PC-9 (cell line): ENCODE measurements around the gene FLYWCH1. TPM values are rescaled to one million over a fixed set of nuclear protein-coding genes. Genes with fewer than 3 reads are reported as not detected.

Experiments
- BruUV-seq: library from RNA; stranded (reverse); fragments of 400-500 nt; replicated peaks from 2 replicates; lab custom pipeline; 2021; lab: Mats Ljungman, UMichigan
- CTCF ChIA-PET: fragments of 300-600 bp; sonication (Branson Sonifier 250); formaldehyde crosslinking; loops from one replicate; lab custom pipeline; 2022; ENCODE audit warnings: antibody characterized with exemption; lab: Charles Lee
- POLR2A ChIA-PET: fragments of 300-600 bp; sonication (Branson Sonifier 250); formaldehyde crosslinking; loops from one replicate; lab custom pipeline; 2022; ENCODE audit warnings: antibody characterized with exemption; ENCODE audit not compliant: unreplicated experiment; lab: Charles Lee
- DNase-seq, 2 experiments: peaks; one replicate each; pipeline versions ENCODE4 v3.0.0 to v3.0.0-alpha.2; 2015 to 2022; ENCODE audit warnings: mixed read lengths in 1 of 2
- H2AFZ ChIP-seq: fragments of 200-600 bp; sonication (generic); 2 replicates; pipeline ENCODE4 v1.8.1; 2017; ENCODE audit warnings: antibody characterized with exemption
- H3F3A ChIP-seq: fragments of 200-600 bp; sonication (generic); 2 replicates; pipeline ENCODE4 v1.8.1; 2017; ENCODE audit warnings: antibody characterized with exemption, mild to moderate bottlenecking, low read depth; ENCODE audit not compliant: insufficient read depth
- H3K27ac ChIP-seq: fragments of 200-600 bp; sonication (generic); 2 replicates; pipeline ENCODE4 v1.6.1; 2016; ENCODE audit warnings: mixed run types
- H3K27me3 ChIP-seq: fragments of 200-600 bp; sonication (generic); 2 replicates; pipeline ENCODE4 v1.6.1; 2016; ENCODE audit warnings: low read depth, mixed run types; ENCODE audit not compliant: insufficient read depth
- H3K36me3 ChIP-seq: fragments of 200-600 bp; sonication (generic); 2 replicates; pipeline ENCODE4 v1.6.1; 2016; ENCODE audit warnings: low read depth, mixed run types
- H3K4me1 ChIP-seq: fragments of 200-600 bp; sonication (generic); replicated peaks from 2 replicates; pipeline ENCODE4 v1.6.1; 2016; ENCODE audit warnings: mixed run types; ENCODE audit not compliant: insufficient read depth
- H3K4me2 ChIP-seq: fragments of 200-600 bp; sonication (generic); 2 replicates; pipeline ENCODE4 v1.6.1; 2017; ENCODE audit warnings: mixed run types
- H3K4me3 ChIP-seq: fragments of 200-600 bp; sonication (generic); 2 replicates; pipeline ENCODE4 v1.6.1; 2016; ENCODE audit warnings: mixed run types
- H3K79me2 ChIP-seq: fragments of 200-600 bp; sonication (generic); 2 replicates; pipeline ENCODE4 v1.6.1; 2017; ENCODE audit warnings: low read depth, mixed run types
- H3K9me2 ChIP-seq: fragments of 200-600 bp; sonication (generic); 2 replicates; pipeline ENCODE4 v1.8.1; 2017; ENCODE audit warnings: mild to moderate bottlenecking; ENCODE audit not compliant: insufficient read depth
- H3K9me3 ChIP-seq: fragments of 200-600 bp; sonication (generic); 2 replicates; pipeline ENCODE4 v1.8.1; 2016; ENCODE audit warnings: low read depth; ENCODE audit not compliant: insufficient read depth
- H4K20me1 ChIP-seq: fragments of 200-600 bp; sonication (generic); 2 replicates; pipeline ENCODE4 v1.8.1; 2017; ENCODE audit not compliant: insufficient read depth
- EZH2 ChIP-seq: fragments of 200-600 bp; sonication (generic); IDR thresholded peaks from 2 replicates; pipeline ENCODE4 v1.8.0; 2017; ENCODE audit warnings: antibody characterized with exemption, low read depth
- intact Hi-C: fragments of 100-400 bp; cut with micrococcal nuclease; formaldehyde crosslinking; loops from one replicate; pipeline ENCODE4 v1.10.0; 2022; ENCODE audit not compliant: unreplicated experiment
- total RNA-seq: library from RNA; stranded (reverse); gene quantifications from 2 replicates; pipeline ENCODE4 v1.2.3, GENCODE V29; 2021
- TF ChIP-seq, protein P1 (sequence below): fragments of 200-600 bp; sonication (generic); conservative IDR thresholded peaks from 2 replicates; pipeline ENCODE4 v1.6.1; 2017; ENCODE audit warnings: mixed run types, antibody characterized with exemption, mild to moderate bottlenecking, moderate library complexity

Gene FLYWCH1
- total RNA-seq, 1 experiment from 2014 or later, result 79.9 TPM

DNA sequence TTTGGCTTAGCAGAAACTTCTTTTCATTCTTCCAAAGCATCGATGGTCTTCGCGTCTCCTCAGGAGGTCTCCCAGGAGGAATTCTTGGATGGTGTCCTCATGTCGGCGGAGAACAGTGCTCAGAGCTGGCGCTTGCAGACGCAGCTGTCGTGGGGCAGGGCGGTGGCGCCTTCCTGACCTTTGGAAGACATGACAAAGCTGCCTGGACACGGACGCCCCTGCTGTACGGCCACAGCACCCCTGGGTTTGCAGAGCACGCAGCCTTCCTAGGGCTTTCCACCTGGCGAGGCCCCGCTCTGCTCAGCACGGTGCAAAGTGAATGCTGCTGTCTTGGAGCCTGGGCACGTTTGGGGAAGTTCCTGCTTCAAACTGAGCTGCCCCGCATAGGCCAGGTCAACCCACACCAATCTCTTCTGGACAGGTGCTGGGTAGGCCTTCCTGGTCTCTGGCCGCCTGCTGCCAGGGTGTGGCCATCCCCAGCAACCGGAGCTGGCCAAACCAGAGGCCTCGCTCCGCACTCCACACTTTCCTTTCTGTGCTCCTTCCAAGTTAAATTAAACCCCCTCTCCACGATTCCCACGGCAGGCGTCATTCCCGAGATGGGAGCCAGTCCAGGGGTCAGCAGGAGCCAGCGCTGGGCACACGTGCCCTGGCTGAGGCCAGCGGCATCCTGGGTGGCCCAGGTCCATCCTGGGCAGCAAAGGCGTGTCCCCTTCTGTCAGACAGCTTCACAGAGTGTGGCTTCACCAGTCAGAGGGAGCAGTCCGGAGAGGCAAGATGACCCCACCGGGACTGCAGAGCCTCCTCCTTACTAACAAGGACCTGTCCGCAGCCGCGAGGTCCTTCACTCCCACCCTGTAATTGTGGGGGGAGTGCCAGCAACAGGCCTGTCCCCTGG is 37.3 kb downstream of the FLYWCH1 start:
- no peak overlapping the region for H3K4me3 ChIP-seq
- no peaks in the 10 kb centered on the region for H3K36me3 ChIP-seq
- no peaks in the 10 kb centered on the region for H4K20me1 ChIP-seq
- BruUV-seq, result no TSS peak
- ChIA-PET POLR2A (no interaction called here), CTCF (no interaction called here)
- H3K79me2 ChIP-seq, result no peaks in the 10 kb centered on the region
- no peak for TF ChIP-seq EZH2
- TF ChIP-seq, protein P1, sequence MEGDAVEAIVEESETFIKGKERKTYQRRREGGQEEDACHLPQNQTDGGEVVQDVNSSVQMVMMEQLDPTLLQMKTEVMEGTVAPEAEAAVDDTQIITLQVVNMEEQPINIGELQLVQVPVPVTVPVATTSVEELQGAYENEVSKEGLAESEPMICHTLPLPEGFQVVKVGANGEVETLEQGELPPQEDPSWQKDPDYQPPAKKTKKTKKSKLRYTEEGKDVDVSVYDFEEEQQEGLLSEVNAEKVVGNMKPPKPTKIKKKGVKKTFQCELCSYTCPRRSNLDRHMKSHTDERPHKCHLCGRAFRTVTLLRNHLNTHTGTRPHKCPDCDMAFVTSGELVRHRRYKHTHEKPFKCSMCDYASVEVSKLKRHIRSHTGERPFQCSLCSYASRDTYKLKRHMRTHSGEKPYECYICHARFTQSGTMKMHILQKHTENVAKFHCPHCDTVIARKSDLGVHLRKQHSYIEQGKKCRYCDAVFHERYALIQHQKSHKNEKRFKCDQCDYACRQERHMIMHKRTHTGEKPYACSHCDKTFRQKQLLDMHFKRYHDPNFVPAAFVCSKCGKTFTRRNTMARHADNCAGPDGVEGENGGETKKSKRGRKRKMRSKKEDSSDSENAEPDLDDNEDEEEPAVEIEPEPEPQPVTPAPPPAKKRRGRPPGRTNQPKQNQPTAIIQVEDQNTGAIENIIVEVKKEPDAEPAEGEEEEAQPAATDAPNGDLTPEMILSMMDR, result no peak
- no peak overlapping the region for H3K27ac ChIP-seq
- no peak overlapping the region for H2AFZ ChIP-seq
- no peaks in the 10 kb centered on the region for H3K27me3 ChIP-seq
- H3K9me3 ChIP-seq, result no peaks in the 10 kb centered on the region
- intact Hi-C loops, result no loop called here
- no peak for DNase-seq
- no peaks in the 10 kb centered on the region for H3K4me1 ChIP-seq
- no peaks in the 10 kb centered on the region for H3K9me2 ChIP-seq
- H3F3A ChIP-seq, result 0 out of 2 replicates have a peak, but pooled peaks cover 4% of the 10 kb centered on the region
- no peak overlapping the region for H3K4me2 ChIP-seq

DNA sequence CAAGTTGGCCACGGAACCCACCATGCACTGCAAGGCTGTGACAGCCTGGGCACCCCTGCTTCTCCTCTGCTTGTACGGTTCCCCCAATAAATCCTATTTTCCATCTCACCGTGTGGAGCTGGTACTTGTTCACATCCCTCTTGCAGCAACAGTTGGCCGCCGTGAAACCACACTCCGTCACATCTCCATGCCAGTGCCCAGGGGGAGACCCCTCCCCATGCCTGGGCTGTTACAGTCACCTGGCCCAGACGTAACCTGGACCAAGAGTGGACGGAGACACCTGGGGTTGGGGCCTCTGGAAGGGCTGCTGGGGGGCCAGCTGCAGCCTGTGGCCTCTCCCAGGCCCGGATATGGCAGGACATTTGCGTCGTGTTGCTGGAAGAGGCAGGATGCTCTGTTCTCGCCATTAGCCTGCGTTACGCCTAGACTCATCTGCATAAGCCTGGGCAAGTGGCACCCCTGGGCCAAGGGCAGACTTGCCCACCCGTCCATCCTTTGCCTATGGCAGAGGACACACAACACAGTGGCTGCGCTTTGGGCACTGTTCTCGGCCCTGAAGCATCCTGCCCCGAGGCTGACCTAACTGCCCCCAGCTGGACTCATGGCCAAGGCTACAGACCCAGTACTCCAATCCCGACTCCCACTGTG is 38.1 kb downstream of the FLYWCH1 start:
- H3K4me2 ChIP-seq, result no peak overlapping the region
- BruUV-seq, result no TSS peak

DNA sequence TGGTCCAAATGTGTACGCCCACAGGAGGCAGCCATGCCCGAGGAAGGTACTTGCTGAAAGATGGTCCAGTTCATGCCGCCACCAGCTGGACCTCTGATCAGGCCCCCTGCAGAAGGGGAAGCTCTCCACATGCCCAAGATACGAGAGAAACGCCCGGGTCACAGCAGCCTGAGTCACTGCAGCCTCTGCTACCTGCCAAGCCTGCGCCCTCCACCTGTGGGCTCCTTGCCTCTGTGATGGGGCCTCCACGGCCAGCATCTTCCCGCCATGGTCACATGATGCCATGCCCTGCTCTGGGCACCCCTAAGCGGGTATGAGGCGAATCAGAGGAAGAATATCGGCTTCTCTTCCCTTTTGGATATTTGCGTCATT is 38.6 kb downstream of the FLYWCH1 start:
- H3K79me2 ChIP-seq, result no peaks in the 10 kb centered on the region
- H3K4me1 ChIP-seq, result no peaks in the 10 kb centered on the region
- no peak overlapping the region for H3K27ac ChIP-seq
- no peaks in the 10 kb centered on the region for H4K20me1 ChIP-seq
- no peak for DNase-seq
- TF ChIP-seq, protein P1, result no peak
- TF ChIP-seq EZH2, result no peak
- ChIA-PET POLR2A (no interaction called here), CTCF (interaction anchor here (0.6 kb wide), 1 partner anchor 33 kb away, joined by 3 read pairs; no protein-coding TSS in a partner anchor)
- no peaks in the 10 kb centered on the region for H3K27me3 ChIP-seq
- no peak overlapping the region for H3K4me3 ChIP-seq
- no peak overlapping the region for H3K4me2 ChIP-seq
- intact Hi-C loops, result no loop called here
- H3K36me3 ChIP-seq, result no peaks in the 10 kb centered on the region
- no TSS peak for BruUV-seq
- no peak overlapping the region for H2AFZ ChIP-seq
- no peaks in the 10 kb centered on the region for H3K9me2 ChIP-seq
- 0 out of 2 replicates have a peak, but pooled peaks cover 4% of the 10 kb centered on the region for H3F3A ChIP-seq
- H3K9me3 ChIP-seq, result no peaks in the 10 kb centered on the region

More for the DNA sequence above, 38.1 kb downstream of the FLYWCH1 start:
- H3K36me3 ChIP-seq, result no peaks in the 10 kb centered on the region
- H3K4me1 ChIP-seq, result no peaks in the 10 kb centered on the region
- H3K9me2 ChIP-seq, result no peaks in the 10 kb centered on the region
- TF ChIP-seq EZH2, result no peak
- TF ChIP-seq, protein P1, result no peak
- no peaks in the 10 kb centered on the region for H3K9me3 ChIP-seq
- no peak for DNase-seq
- H3F3A ChIP-seq, result 0 out of 2 replicates have a peak, but pooled peaks cover 4% of the 10 kb centered on the region
- no peak overlapping the region for H3K4me3 ChIP-seq
- ChIA-PET CTCF (no interaction called here), POLR2A (no interaction called here)
- no peaks in the 10 kb centered on the region for H4K20me1 ChIP-seq
- no peak overlapping the region for H3K27ac ChIP-seq
- H3K27me3 ChIP-seq, result no peaks in the 10 kb centered on the region
- no peaks in the 10 kb centered on the region for H3K79me2 ChIP-seq
- H2AFZ ChIP-seq, result no peak overlapping the region
- intact Hi-C loops, result no loop called here
